ENCODE results near the gene EFNA1. TPM values are rescaled to one million over a fixed set of nuclear protein-coding genes. Genes with fewer than 3 reads are reported as not detected.

The EFNA1 gene
- total and polyA plus RNA-seq, 4 donors, result 58.6 to 236 (median 179) TPM

- Histone ChIP-seq H3K27ac (ENCODE audit: low read depth in 1 of 2, low read length in 2 of 2) (peak overlapping the region; percentile 79 to 93), H3K4me3 (ENCODE audit: low read depth in 1 of 3, low read length in 3 of 3) (peak overlapping the region; percentile 21 to 68 (median 51)), H3K36me3 (ENCODE audit: control insufficient read depth in 4 of 4, insufficient read depth in 3 of 4, low read depth in 1 of 4, low read length in 3 of 4) (no peaks in the 10 kb centered on the region), H3K27me3 (ENCODE audit: control insufficient read depth in 4 of 4, insufficient read depth in 4 of 4, low read length in 3 of 4) (peaks cover 0 to 21% (median 8%) of the 10 kb centered on the region in 4 donors), H3K9me3 (ENCODE audit: control insufficient read depth in 4 of 4, low read length in 3 of 4) (no peaks in the 10 kb centered on the region), H3K9ac (ENCODE audit: low read depth in 1 of 2, low read length in 2 of 2) (peak overlapping the region; percentile 0 to 53), H3K4me1 (ENCODE audit: control insufficient read depth in 4 of 4, insufficient read depth in 4 of 4, low read length in 3 of 4) (peaks cover 16 to 47% (median 33%) of the 10 kb centered on the region in 4 donors)
- TF ChIP-seq RXRA (IDR thresholded peaks at IDR 0.05) (peak; percentile 10 to 66), YY1 (IDR thresholded peaks at IDR 0.05) (peak; percentile 45), FOXA2 (IDR thresholded peaks at IDR 0.05) (no peak), SP1 (IDR thresholded peaks at IDR 0.05) (peak; percentile 58), NR2F2 (IDR thresholded peaks at IDR 0.05) (peak; percentile 29), REST (IDR thresholded peaks at IDR 0.05) (peak; percentile 59), RAD21 (IDR thresholded peaks at IDR 0.05) (peak; percentile 96 to 97), GABPA (IDR thresholded peaks at IDR 0.05 in 1 of 2, conservative IDR thresholded peaks at IDR 0.05 in 1 of 2) (peak in 1 of 2 donors; percentile 28), HNF4A (conservative IDR thresholded peaks at IDR 0.05) (peak; percentile 5 to 18), HNF4G (IDR thresholded peaks at IDR 0.05) (no peak), FOXA1 (IDR thresholded peaks at IDR 0.05) (peak; percentile 17), JUND (IDR thresholded peaks at IDR 0.05) (no peak), CTCF (IDR thresholded peaks at IDR 0.05; ENCODE audit: low read depth, low read length, missing input control) (peak; percentile 94)
- peak; percentile 93 for DNase-seq (ENCODE audit: low spot score)
- under 1% methylated on average over 67 of the region's 67 CpGs for WGBS
These were observed 42.8 kb upstream of the EFNA1 start for GRCh38 chr1:155084722-155085503.

- peak; percentile 68 for DNase-seq (ENCODE audit: low spot score)
- peak overlapping the region; percentile 0 to 5 for H3K9ac ChIP-seq (ENCODE audit: low read depth in 1 of 2, low read length in 2 of 2)
- H3K27me3 ChIP-seq (ENCODE audit: control insufficient read depth in 4 of 4, insufficient read depth in 4 of 4, low read length in 3 of 4), result peaks cover 0 to 21% (median 8%) of the 10 kb centered on the region in 4 donors
- TF ChIP-seq HNF4A (conservative IDR thresholded peaks at IDR 0.05) (no peak), YY1 (IDR thresholded peaks at IDR 0.05) (peak; percentile 4)
- peak overlapping the region; percentile 79 to 93 for H3K27ac ChIP-seq (ENCODE audit: low read depth in 1 of 2, low read length in 2 of 2)
- peaks cover 13 to 40% (median 27%) of the 10 kb centered on the region in 4 donors for H3K4me1 ChIP-seq (ENCODE audit: control insufficient read depth in 4 of 4, insufficient read depth in 4 of 4, low read length in 3 of 4)
- no peaks in the 10 kb centered on the region for H3K9me3 ChIP-seq (ENCODE audit: control insufficient read depth in 4 of 4, low read length in 3 of 4)
- H3K4me3 ChIP-seq (ENCODE audit: low read depth in 1 of 3, low read length in 3 of 3), result peak overlapping the region; percentile 5 to 68 (median 21)
- WGBS, result 2% methylated on average over 32 of the region's 32 CpGs
- H3K36me3 ChIP-seq (ENCODE audit: control insufficient read depth in 4 of 4, insufficient read depth in 3 of 4, low read depth in 1 of 4, low read length in 3 of 4), result no peaks in the 10 kb centered on the region
These were observed 42.1 kb upstream of the EFNA1 start for GRCh38 chr1:155085504-155086127.

Data from liver (tissue), 9 donors.